Adrenal gland (tissue), 12 donors: ENCODE results near the gene SLC4A3. TPM values are rescaled to one million over a fixed set of nuclear protein-coding genes. Genes with fewer than 3 reads are reported as not detected.

Experiments used
- DNase-seq, 7 donors: peaks; one replicate each; pipeline ENCODE4 v3.0.0-alpha.2; 2019 to 2020
- H3K27ac ChIP-seq, 5 donors: fragments of 200-600 bp; sonication (generic) in 4 of 5; 1 replicate in 3 of 5; 2 replicates in 2 of 5; pipeline versions ENCODE4 v1.5.1 to v1.8.0; 2016 to 2020; ENCODE audit warnings: mild to moderate bottlenecking in 1 of 5
- H3K27me3 ChIP-seq: fragments of 200-600 bp; 2 replicates; pipeline ENCODE4 v1.8.0; 2021
- H3K36me3 ChIP-seq, 2 donors: fragments of 200-600 bp; replicated peaks in 1 of 2; 1 replicate in 1 of 2; 2 replicates in 1 of 2; pipeline versions ENCODE4 v1.5.1 to v1.8.0; 2018 to 2022
- H3K4me1 ChIP-seq, 2 donors: fragments of 200-600 bp; replicated peaks in 1 of 2; 1 replicate in 1 of 2; 2 replicates in 1 of 2; pipeline versions ENCODE4 v1.5.1 to v1.8.0; 2018 to 2021
- H3K4me3 ChIP-seq, 4 donors: fragments of 200-600 bp; sonication (generic) in 3 of 4; one replicate each; pipeline ENCODE4 v1.5.1; 2016 to 2018
- H3K9me3 ChIP-seq, 3 donors: fragments of 200-600 bp; sonication (generic) in 1 of 3; replicated peaks in 1 of 3; 1 replicate in 2 of 3; 2 replicates in 1 of 3; pipeline versions ENCODE4 v1.5.1 to v1.8.0; 2016 to 2021
- CTCF ChIP-seq, 6 experiments: fragments of 450-650 bp in 4 of 6; fragments of 200-600 bp in 2 of 6; sonication (generic) in 1 of 6; IDR thresholded peaks; 1 replicate in 5 of 6; 2 replicates in 1 of 6; pipeline versions ENCODE4 v1.5.1 to v1.8.0; 2016 to 2021; ENCODE audit warnings: antibody characterized with exemption in 6 of 6, mild to moderate bottlenecking in 2 of 6, moderate library complexity in 1 of 6
- POLR2A ChIP-seq, 2 donors: fragments of 450-650 bp; IDR thresholded peaks; one replicate each; pipeline ENCODE4 v1.6.1; 2017; ENCODE audit warnings: antibody characterized with exemption in 2 of 2, mild to moderate bottlenecking in 2 of 2, moderate library complexity in 1 of 2
- WGBS, 4 donors: extraction: QIAGEN DNeasy Blood & Tissue Kit in 2 of 4; methylation state at CpG; one replicate each; pipeline versions ENCODE4 v1.1.5 to v1.1.7; 2013 to 2017; 5-methylcytosine and 5-hydroxymethylcytosine counted together
- intact Hi-C, 2 donors: fragments of 100-400 bp; cut with DNase I; formaldehyde crosslinking; loops; one replicate each; pipeline versions ENCODE4 v1.14.1 to v1.15.0; 2022 to 2023
- polyA plus RNA-seq, 3 donors: library from polyadenylated mRNA; stranded (reverse); fragments of 200-250 nt in 2 of 3; fragments of 350-450 nt in 1 of 3; fragmentation: Illumina TruSeq in 1 of 3; extraction: RNeasy Lipid Tissue Mini Kit (QIAGEN cat#74804) in 1 of 3; gene quantifications; one replicate each; pipeline ENCODE4 v1.2.3, GENCODE V29; 2013 to 2014
- total RNA-seq, 9 donors: library from RNA; depleted of rRNA in 4 of 9; stranded (reverse); fragments of >200 nt in 4 of 9; fragments of 120-200 nt in 1 of 9; fragmentation: NEBNext Ultra II Directional in 1 of 9; extraction: Animal tissue kit (Norgen Biotek cat#: 25700) in 1 of 9; gene quantifications; one replicate each; pipeline versions ENCODE4 v1.1.0 to v1.2.4, GENCODE V29; 2013 to 2023
- donor health status: healthy with polysubstance abuse.
- donor health status: Bipolar disorder and iron deficiency.
- donor health status: DM: yes; HTN: yes; CAD: no.
- donor health status: DM: no; HTN: no; CAD: no.
- donor health status: DM: no; HTN: no; CAD: no.
- donor health status: DM: yes; HTN: yes; CAD: no.

Gene SLC4A3
- total and polyA plus RNA-seq, 12 donors = 3.9 to 40.5 (median 15.0) TPM

- Histone ChIP-seq H3K27ac (no peak overlapping the region), H3K36me3 (no peaks in the 10 kb centered on the region)
These were observed 37.5 kb downstream of the SLC4A3 start for GRCh38 chr2:219664944-219665343.

GRCh38 chr2:219665926-219666325 is 38.5 kb downstream of the SLC4A3 start:
- no peaks in the 10 kb centered on the region for H3K27me3 ChIP-seq
- no peaks in the 10 kb centered on the region for H3K36me3 ChIP-seq
- DNase-seq = peak in 1 of 7 donors; percentile 44
- H3K9me3 ChIP-seq = no peaks in the 10 kb centered on the region
- WGBS, 4 donors = 72 to 81% (median 76%) methylated on average over 6 of the region's 6 CpGs
- H3K27ac ChIP-seq = no peak overlapping the region
- no peak overlapping the region for H3K4me3 ChIP-seq
- no peaks in the 10 kb centered on the region for H3K4me1 ChIP-seq
- intact Hi-C loops = no loop called here
- TF ChIP-seq CTCF (IDR thresholded peaks at IDR 0.05) = no peak
- TF ChIP-seq POLR2A (IDR thresholded peaks at IDR 0.05) = no peak

More at GRCh38 chr2:219664944-219665343, 37.5 kb downstream of the SLC4A3 start:
- intact Hi-C loops = no loop called here
- 35 to 53% (median 37%) methylated on average over 4 of the region's 4 CpGs for WGBS, 4 donors
- H3K9me3 ChIP-seq = no peaks in the 10 kb centered on the region
- H3K4me1 ChIP-seq = no peaks in the 10 kb centered on the region
- no peaks in the 10 kb centered on the region for H3K27me3 ChIP-seq
- no peak overlapping the region for H3K4me3 ChIP-seq
- DNase-seq = peak in 6 of 7 donors; percentile 27 to 86 (median 35)
- no peak for TF ChIP-seq CTCF (IDR thresholded peaks at IDR 0.05)
- TF ChIP-seq POLR2A (IDR thresholded peaks at IDR 0.05) = no peak

- WGBS, 4 donors = 84 to 90% (median 87%) methylated on average over 15 of the region's 15 CpGs
- no peak for DNase-seq
These were observed 40.9 kb downstream of the SLC4A3 start for GRCh38 chr2:219668316-219668715.

GRCh38 chr2:219670386-219670785 is 43.0 kb downstream of the SLC4A3 start:
- 55 to 72% (median 65%) methylated on average over 6 of the region's 6 CpGs for WGBS, 4 donors
- H3K4me3 ChIP-seq = no peak overlapping the region
- no peak for TF ChIP-seq POLR2A (IDR thresholded peaks at IDR 0.05)
- no peak for TF ChIP-seq CTCF (IDR thresholded peaks at IDR 0.05)
- no peaks in the 10 kb centered on the region for H3K4me1 ChIP-seq
- no peak for DNase-seq
- peaks cover 7% of the 10 kb centered on the region for H3K27me3 ChIP-seq
- H3K27ac ChIP-seq = no peak overlapping the region
- intact Hi-C loops = no loop called here
- no peaks in the 10 kb centered on the region for H3K9me3 ChIP-seq
- H3K36me3 ChIP-seq = no peaks in the 10 kb centered on the region

More at GRCh38 chr2:219668316-219668715, 40.9 kb downstream of the SLC4A3 start:
- no peak overlapping the region for H3K4me3 ChIP-seq
- H3K4me1 ChIP-seq = no peaks in the 10 kb centered on the region
- H3K36me3 ChIP-seq = no peaks in the 10 kb centered on the region
- H3K9me3 ChIP-seq = no peaks in the 10 kb centered on the region
- peaks cover 6% of the 10 kb centered on the region for H3K27me3 ChIP-seq
- no peak overlapping the region for H3K27ac ChIP-seq
- intact Hi-C loops = no loop called here
- TF ChIP-seq POLR2A (IDR thresholded peaks at IDR 0.05) = no peak
- no peak for TF ChIP-seq CTCF (IDR thresholded peaks at IDR 0.05)
